HG03095 (cell line): ENCODE measurements around the gene ADIG.
"Not testable (repeated sequence)": the region's sequence is repeated elsewhere in the genome, so short reads cannot be mapped to it uniquely, and the experiment has no call there.

Source experiments
- ATAC-seq: cut with Tn5 transposase; IDR thresholded peaks from one replicate; pipeline ENCODE4 v1.9.1; 2021; ENCODE audit warnings: moderate library complexity; ENCODE audit not compliant: unreplicated experiment

Gene ADIG

DNA sequence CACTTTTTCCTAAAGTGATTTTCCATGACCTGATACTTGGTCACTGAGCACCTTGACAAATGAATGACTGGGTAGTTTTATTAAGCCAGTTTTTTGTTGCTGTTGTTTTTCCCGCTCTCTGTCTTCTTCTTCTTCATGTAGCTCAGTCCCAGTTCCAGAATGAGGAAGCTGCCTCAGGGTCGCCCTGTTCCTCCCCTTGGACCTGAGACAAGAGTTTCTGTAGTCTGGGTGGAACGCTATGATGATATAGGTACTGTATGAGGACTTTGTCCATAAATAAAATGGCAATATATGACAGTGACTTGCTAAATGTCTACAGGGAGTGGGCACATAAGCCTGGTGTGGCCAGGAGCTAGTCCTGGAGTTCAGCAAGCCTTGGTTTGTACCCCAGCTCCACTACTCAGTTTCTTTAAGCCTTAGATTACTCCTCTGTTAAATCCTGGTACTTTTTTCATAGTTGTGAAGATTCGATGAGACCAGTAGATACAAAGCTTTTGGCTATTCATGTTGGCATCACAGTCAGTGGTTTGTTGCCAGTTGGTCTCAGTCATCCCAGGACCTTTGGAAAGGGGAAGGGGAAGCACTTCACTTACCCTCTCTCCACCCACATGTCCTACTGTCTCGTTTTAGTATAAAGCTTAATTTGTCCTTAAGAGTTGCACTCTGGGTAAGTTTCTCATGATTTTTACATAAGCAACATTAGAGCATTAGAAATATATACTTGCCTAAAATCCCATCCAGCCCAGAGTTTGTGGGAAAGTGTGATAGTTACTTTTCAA, 11.1 kb upstream of the ADIG start:
- no peak for ATAC-seq

DNA sequence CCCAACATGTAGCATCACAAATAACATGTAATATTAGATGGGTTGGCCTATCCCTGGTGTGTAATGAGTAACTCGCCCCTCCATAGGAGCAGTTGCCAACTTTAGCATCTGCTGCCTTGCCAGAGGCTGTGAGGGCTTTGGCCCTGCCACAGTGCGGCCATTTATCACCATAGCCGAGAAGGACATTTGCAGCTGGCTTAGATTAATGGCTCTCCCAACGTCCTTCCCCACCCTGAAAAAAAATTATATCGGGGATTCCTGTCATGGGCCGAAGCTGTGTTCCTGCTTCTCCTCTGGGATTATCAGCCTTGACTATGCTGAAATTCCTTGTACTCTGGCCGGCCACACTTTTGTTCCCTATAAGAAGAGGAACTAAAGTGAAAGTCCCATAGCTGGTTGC, 7.6 kb upstream of the ADIG start:
- no peak for ATAC-seq

DNA sequence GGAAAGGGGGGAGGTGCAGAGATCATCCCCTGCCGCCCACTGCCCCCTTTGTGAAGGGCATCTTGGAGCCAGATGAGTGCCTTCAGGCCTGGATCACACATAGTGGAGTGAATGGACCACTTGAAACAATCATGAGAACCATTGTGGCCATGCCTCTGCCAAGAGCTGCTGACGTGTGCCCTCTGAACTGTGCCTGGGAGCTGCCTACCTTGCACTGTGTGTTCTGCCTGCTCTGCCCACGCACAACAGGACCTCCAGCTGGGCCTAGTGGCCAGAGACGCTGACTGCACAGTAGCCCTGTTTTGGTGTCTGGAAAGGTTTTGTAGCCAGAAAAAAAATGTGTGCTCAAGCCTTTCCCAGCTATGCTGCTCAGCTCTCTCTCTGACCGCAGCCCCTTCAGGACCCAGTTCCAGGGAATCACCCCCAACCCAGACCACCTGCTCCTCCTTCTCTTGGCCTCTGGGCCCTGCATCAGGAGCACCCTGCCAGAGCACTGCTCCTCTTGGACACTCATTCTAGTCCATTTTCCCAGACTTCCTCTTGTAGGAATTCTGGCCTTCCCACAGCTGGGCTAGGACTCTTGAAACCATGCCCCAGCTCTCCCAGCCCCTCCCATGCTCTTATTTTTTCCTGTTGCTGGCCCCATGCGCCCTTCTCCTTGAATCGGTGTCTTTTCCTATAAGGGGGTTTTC, 1.6 kb upstream of the ADIG start:
- no peak for ATAC-seq

DNA sequence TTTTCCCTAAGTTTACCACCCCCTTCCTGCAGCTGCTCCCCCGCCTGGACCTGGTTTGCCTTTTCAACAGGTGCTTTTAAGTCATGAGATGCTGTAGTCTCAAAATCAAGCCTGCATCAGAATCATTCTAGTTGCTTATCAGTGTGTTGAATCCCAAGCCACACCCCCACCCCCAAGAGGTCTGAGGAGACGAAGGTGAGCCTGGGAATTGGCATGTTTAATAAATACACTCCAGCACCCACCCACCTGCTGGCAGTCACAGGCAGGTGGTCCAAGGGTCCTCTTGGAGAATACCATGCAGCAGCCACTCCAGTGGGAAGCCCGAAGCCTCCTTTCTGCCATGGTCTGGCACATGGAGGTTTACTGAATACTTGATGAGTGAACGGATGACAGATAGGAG, 1.1 kb upstream of the ADIG start:
- no peak for ATAC-seq

DNA sequence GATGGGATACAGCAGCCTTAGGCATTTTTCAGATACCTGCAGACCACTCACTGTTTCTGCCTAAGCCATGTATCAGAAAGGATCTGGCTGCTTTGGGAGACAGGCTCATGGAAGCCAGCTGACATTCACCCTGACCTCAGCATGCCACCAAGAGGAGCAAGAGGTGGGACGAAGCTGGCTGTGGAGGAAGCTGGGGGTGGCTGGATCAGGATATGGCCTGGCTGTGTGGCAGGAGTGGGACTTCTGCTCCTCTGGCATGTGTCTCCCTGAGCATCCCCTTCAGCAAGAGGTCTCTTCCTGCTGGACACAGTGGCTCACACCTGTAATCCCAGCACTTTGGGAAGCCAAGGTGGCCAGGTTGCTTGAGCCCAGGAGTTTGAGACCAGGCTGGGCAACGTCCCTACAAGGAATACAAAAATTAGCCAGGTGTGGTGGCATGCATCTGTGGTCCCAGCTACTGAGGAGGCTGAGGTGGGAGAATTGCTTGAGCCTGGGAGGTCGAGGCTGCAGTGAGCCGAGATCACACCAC, 897 bp downstream of the ADIG start:
- ATAC-seq: no peak

DNA sequence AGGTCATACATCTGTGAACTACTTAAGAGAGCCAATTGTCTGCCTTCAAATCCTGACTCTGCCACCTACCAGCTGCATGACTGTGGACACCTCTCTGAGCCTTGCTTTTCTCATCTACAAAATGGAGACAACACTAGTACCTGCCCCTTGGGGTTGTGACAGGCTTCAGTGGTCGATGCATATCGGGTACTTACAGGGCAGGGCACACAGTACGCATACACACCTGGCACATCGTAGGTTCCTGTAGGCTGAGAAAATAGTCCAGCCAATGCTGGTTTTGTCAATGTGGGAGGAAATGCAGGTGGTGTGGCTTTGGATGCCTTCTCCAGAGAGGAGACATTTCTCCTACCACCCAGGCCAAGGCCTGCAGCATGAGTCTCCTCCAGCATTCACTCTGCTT, 2.3 kb downstream of the ADIG start:
- ATAC-seq: no peak

DNA sequence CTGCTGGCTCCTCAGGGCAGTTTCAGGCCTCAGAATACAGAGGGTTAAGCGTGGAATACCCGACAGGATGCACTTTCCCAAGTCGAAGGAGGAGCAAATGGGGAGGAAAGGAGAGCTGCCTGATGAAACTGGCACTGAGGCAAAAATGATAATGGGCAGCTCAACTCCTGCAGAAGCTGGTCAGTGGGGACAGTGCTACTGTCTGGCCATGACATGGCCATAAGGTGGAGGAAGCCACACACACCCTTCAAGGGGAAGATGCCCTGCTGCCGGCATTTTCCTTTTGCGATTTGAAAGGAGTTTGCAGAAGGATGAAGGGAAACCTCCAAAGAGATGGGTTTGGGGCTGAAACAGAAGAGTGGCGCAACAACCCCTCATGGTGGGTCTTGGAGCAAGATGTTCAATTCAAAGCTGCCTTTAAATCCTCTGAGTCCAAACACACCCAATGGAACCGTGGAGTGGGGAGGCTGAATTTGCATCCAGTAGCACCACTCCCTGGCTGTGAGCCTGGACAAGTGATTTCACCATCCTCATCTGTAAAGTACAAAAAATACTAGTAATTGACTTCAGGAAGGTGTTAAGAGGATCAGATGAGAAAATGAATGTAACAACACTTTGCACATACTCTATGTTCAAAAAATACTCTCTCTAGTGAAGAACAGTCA, 3.2 kb downstream of the ADIG start:
- ATAC-seq: no peak

DNA sequence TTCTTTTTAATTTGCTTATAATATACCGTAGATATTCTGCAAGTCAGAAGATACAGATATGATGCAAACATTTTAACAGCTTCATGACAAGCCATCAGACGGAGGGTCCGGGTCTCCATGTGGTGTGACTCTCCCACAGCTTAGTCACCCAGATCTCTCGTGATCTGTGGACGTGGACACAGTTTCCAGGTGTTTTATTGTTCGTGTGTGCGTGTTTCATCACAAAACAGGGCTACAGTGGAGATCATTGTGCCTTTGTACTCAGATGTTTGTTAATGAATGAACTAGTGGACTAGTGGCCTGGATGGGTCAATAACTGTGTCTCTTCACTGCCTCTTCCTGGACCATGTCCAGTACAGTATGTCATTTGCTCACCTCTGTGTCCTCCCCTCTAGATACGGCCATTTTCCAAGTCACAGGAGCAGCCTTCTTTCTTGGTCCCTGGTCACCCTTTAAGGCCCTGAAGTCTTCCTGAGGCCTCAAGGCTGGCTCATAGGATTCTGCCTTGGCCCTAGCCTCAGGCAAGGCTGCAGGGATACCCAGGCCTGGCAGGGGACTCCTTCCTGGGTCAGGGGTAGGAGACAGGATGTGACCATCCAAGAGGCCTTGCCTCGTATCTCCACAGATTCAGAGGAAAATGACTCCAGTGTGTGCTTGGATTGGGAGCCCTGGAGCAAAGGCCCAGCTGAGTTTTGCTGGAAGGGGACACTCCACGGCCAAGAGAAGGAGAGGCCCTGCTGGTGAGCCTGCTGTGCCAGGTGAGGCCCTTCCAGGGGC, 4.6 kb downstream of the ADIG start:
- no peak for ATAC-seq

DNA sequence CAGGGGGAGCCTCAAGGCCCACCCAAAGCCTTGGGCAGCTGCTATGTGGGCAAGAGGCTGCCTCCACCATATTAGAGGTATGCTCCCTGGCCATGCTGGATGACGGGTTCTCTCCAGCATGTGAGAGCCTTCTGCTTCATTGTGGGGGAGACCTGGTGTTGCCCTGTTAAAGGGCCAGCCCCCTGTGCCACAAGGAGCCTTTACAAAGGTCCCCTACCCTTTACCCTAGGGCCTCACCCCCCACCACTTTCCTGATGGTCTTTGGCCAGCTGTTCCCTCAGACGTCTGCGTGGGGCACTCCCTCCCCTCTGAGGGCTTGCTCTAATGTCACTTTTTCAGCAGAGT, 5.2 kb downstream of the ADIG start:
- no peak for ATAC-seq

DNA sequence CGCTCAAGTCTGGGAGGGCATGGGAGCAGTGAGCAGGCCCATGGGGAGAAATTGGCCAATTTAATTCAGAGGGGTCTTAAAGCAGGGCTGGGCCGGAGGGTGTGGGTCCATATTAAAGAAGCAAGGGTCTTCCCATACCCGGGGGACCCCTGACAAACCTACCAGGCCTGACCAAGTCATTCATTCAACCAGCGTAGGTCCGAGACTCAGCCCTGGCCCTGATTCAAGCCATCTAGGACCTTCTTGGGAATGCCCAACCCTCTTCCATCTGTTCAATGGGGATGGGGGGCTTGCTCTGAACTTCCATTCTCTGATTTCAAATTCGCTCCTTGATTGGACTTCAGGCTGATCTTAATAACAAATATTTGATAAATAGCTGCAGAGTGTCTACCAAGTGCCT, 7.3 kb downstream of the ADIG start:
- ATAC-seq: no peak

DNA sequence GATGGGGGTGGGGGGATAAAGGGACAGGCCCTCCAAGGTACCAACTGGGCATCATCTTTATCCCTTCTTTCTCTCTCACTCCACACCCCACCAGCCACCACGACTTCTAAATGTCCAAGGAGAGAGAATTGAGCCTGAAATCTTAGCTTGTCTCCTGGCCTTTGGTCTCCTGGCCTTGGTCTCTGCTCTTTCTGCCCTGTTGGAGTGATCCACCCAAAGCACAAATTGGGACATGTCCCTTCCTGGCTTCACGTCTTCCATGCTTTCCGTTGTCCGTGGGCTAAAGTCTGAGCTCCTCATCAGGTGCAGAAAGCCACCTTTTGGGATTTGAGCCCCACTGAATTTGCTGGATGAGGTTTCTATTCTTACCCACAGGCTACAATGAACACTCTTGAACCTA, 8.4 kb downstream of the ADIG start:
- ATAC-seq: no peak

DNA sequence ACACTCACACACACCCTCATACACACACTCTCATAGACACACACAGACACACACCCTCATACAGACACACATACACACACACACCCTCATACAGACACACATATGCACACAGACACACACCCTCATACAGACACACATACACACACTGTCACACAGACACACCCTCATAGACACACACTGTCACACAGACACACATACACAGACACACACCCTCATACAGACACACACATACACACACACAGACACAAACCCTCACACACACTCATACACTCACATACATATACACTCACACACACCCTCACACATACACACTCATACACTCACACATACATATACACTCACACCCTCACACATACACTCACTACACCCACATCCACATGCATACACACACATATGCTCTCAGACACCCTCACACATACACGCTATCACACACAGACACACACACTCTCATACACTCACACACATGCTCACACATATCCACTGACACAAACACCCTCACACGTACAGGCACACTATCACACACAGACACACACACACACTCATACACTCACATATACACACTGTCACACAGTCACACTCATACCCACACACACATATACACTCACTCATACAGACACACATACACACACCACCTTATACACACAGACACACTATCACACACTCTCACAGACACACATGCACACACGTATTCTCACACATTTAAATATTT, 9.1 kb downstream of the ADIG start:
- no peak for ATAC-seq

DNA sequence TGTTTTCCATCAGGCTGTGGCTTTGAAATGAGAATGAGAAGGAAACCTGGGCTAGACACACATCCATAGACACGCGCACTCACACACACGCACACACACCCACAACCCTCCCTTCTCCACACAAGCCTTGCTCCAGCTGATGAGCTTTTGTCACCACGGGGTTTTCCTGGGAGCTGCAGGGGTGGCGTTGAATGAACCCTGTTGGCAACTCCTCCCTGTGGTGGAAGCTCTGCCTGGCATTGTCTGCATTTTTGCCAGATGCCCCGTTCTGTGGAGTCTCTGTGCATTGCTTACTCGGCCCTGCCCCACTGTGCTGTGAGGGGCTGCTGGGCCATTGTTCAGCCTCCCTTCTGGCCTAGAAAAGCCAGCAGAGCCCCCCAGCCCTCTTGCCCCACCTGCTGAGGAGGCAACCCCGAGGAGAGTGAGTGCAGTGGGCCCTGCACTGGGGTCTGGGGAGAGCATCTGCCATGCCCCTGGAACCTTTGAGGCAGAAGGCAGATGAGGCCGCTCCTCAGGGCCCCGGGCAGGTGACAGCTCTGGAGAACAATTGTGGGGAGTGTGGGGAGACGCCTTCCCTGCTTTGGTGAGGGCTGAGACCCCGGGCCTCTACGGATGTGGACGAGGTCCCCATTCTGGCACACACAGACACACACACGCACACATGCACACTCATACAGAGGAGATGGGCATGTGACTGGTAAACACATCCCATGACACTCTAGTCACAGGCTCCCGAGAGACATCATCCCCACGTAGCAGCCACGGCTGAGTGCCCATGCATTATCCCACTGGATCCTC, 9.9 kb downstream of the ADIG start:
- no peak for ATAC-seq

DNA sequence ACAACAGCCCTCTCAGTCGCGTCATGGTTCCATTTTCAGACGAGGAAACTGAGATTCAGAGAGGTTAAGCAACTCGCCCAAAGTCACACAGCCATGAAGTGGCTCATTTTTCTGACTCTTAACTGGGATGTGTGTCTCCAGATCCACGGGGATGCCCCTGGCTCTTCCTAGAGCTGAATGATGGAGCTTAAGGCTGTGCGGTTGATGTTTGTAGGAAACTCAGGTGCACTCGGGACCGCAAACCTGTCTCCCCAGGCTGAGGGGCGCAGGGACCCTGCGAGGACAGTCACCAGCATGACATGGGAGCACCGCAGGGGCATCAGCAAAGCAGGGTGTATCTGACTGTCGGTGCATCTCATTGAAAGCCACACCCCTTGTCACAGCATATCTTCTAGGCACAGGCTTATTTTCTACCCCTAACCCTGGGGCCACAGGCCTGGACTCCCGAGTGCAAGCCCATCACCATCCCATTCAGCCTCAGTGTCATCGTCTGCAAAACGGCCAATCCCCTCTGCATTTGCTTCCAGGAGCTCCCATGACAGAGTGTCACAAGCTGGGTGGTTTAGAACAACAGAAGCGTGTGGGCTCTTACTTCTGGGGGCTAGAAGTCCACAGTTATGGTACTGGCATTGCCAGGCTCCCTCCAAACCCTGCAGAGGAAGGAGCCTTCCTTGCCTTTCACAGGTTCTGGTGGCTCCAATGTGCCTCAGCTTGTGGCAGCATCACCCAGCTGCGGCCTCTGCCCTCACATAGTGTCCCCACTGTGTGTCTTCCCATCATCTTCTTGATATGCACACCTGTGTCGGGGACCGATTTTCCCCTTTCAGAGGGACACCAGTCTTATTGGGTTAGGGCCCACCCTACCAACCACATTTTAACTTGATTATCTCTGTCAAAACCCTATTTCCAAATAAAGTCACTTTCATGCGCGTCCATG, 10.7 kb downstream of the ADIG start:
- ATAC-seq: no peak

DNA sequence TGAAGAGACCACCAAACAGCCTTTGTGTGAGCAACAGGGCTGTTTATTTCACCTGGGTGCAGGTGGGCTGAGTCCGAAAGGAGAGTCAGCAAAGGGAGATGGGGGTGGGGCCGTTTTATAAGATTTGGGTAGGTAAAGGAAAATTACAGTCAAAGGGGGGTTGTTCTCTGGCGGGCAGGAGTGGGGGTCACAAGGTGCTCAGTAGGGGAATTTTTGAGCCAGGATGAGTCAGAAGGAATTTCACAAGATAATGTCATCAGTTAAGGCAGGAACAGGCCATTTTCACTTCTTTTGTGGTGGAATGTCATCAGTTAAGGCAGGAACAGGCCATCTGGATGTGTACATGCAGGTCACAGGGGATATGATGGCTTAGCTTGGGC, 11.4 kb downstream of the ADIG start:
- not testable (repeated sequence) for ATAC-seq

DNA sequence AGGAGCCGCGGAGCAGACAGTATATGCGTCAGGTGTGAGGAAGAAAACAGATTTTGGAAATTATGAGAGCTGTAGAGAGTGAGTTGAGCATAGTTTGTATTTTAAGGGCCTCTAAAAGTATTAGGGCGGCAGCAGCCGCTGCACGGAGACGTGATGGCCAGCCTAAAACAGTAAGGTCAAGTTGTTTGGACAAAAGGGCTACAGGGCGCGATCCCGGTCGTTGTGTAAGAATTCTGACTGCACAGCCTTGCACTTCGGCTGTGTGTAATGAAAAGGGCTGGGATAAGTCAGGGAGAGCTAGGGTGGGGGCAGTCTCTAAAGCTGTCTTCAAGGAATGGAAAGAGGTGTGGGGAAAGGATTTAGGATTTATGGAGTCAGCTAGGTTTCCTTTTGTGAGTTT, 13.3 kb downstream of the ADIG start:
- not testable (repeated sequence) for ATAC-seq

DNA sequence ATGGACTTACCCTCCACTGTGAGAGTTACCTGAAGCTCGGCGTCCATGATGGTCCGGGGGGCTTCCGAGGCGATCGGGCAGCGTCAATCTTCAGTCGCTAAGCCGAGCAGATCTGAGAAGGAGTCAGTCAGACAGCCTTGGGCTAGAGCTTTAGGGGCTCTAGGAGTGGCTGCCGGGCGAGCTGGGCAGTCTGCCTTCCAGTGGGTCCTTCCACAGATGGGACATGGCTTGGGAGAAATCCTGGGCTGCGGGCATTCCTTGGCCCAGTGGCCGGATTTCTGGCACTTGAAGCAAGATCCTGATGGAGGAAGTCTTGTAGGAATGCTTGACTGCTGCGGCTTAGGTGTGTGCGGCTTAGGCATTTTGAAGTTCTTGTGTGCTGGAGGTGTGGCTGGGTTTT, 14.9 kb downstream of the ADIG start:
- not testable (repeated sequence) for ATAC-seq

DNA sequence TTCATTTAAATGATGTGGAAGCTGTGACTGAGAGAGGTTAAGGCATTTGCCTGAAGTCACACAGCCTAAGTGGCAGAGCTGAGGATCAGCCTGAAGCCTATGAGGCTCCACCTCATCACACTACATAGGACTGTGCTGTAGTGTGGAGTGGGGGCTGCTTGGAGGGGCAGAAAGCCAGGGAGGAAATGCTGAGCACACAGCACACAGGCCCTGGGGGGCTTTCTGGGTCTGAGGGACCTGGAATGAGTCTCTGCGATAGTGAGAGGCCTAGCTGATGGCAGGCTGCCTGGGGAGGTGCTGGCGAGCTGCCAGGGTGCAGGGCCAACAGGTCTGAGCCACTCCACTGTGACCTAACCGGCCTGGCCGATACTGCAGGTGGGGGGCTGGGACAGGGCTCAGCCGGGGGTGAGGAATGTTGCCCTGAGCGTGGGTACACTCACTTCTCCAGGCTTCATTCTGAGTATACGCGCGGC, 18.4 kb downstream of the ADIG start:
- no peak for ATAC-seq

DNA sequence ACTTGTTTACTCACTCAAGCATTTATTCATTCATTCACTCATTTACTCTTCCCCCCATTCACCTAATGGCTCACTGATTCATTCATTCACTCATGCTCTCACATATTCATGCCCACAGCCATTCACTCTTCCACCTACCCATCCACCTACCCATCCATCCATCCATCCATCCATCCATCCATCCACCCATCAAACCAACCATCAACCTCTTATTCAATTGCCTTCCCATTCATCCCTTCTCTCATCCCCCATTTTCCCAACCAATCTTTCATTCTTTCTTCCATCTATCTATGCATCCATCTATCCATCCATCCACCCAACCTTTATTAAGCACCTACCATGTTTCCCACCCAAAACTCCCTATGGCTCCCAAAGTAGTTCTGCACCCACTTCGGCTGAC, 19.1 kb downstream of the ADIG start:
- ATAC-seq: no peak
